Measurements from ENCODE around the gene ZNF619. TPM values are rescaled to one million over a fixed set of nuclear protein-coding genes. Genes with fewer than 3 reads are reported as not detected.
A peak's percentile ranks its signal among the peaks of the same experiment; 100 is the strongest.

ZNF619 gene
- total RNA-seq, 1 experiment from 2014 or later = 7.2 TPM

DNA sequence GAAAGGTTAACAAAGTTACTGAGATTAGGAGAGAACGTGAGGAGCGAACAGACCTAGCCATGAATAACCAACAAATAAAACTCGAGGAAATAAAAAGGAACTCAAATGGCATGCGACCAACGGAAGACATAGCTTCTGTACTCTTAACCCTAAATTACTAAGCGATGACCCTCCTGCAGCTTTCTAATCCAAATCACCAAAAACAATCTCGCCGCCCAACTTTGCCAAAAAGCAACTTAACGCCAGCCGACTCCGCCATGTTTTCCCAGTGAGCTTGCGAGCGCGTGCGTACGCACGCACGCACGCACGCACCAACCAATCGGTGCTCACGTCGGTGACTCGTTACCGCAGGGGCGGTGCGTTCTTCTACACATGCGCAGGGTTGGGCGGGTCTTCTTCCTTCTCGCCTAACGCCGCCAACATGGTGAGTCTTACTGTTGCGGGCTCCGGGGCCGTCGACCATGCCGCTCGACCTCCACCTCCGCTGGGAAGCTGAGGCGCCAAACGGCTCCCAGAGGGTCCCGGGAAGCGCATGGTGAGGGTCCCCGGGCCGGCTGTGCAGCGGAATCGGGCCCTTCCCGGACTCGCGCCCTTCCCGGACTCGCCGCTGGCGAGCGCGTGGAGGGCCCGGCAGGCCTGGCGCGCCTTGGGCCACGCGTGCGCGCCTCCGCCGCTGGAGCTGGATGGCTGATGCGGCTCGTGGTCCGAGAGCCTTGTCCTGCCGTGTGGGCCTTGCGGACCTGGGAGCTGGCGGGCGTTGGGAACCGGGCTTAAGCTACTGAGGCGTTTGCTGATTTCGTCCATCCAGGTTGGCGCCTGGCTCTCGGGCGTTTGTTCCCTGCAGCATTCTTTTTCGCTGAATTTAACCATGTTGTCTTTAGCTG lies 19.7 kb upstream of the ZNF619 start, which contains the start of gene RPL14 (continued):
- TF ChIP-seq, protein P1, sequence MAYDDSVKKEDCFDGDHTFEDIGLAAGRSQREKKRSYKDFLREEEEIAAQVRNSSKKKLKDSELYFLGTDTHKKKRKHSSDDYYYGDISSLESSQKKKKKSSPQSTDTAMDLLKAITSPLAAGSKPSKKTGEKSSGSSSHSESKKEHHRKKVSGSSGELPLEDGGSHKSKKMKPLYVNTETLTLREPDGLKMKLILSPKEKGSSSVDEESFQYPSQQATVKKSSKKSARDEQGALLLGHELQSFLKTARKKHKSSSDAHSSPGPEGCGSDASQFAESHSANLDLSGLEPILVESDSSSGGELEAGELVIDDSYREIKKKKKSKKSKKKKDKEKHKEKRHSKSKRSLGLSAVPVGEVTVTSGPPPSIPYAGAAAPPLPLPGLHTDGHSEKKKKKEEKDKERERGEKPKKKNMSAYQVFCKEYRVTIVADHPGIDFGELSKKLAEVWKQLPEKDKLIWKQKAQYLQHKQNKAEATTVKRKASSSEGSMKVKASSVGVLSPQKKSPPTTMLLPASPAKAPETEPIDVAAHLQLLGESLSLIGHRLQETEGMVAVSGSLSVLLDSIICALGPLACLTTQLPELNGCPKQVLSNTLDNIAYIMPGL (CRISPR knock-in tag; IDR thresholded peaks at IDR 0.05) = peak; percentile 82; the same call in 1 of the 2 replicates
- TF ChIP-seq, protein P2, sequence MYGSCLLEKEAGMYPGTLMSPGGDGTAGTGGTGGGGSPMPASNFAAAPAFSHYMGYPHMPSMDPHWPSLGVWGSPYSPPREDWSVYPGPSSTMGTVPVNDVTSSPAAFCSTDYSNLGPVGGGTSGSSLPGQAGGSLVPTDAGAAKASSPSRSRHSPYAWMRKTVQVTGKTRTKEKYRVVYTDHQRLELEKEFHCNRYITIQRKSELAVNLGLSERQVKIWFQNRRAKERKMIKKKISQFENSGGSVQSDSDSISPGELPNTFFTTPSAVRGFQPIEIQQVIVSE (CRISPR knock-in tag; IDR thresholded peaks at IDR 0.05; ENCODE audit: borderline replicate concordance) = no peak
- no peak for TF ChIP-seq MXD4 (CRISPR knock-in tag; IDR thresholded peaks at IDR 0.05; ENCODE audit: borderline replicate concordance)
- no peak for TF ChIP-seq ZNF263 (CRISPR knock-in tag; IDR thresholded peaks at IDR 0.05; ENCODE audit: low read depth)
- 0 out of 2 replicates have a peak, but pooled peaks have one; percentile 54 for TF ChIP-seq NFATC4 (CRISPR knock-in tag; IDR thresholded peaks at IDR 0.05)
- TF ChIP-seq SMAD4 (CRISPR knock-in tag; IDR thresholded peaks at IDR 0.05) = 0 out of 2 replicates have a peak, but pooled peaks have one; percentile 54
- TF ChIP-seq JAZF1 (CRISPR knock-in tag; IDR thresholded peaks at IDR 0.05) = no peak
- TF ChIP-seq, protein P3, sequence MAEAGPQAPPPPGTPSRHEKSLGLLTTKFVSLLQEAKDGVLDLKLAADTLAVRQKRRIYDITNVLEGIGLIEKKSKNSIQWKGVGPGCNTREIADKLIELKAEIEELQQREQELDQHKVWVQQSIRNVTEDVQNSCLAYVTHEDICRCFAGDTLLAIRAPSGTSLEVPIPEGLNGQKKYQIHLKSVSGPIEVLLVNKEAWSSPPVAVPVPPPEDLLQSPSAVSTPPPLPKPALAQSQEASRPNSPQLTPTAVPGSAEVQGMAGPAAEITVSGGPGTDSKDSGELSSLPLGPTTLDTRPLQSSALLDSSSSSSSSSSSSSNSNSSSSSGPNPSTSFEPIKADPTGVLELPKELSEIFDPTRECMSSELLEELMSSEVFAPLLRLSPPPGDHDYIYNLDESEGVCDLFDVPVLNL (CRISPR knock-in tag; IDR thresholded peaks at IDR 0.05; ENCODE audit: borderline replicate concordance, low read depth) = 0 out of 2 replicates have a peak, but pooled peaks have one; percentile 30
- TF ChIP-seq ATF1 (CRISPR knock-in tag; IDR thresholded peaks at IDR 0.05) = 0 out of 2 replicates have a peak, but pooled peaks have one; percentile 56
- peak; percentile 45; the same call in 1 of the 2 replicates for TF ChIP-seq ZNF232 (CRISPR knock-in tag; IDR thresholded peaks at IDR 0.05)
- TF ChIP-seq, protein P4, sequence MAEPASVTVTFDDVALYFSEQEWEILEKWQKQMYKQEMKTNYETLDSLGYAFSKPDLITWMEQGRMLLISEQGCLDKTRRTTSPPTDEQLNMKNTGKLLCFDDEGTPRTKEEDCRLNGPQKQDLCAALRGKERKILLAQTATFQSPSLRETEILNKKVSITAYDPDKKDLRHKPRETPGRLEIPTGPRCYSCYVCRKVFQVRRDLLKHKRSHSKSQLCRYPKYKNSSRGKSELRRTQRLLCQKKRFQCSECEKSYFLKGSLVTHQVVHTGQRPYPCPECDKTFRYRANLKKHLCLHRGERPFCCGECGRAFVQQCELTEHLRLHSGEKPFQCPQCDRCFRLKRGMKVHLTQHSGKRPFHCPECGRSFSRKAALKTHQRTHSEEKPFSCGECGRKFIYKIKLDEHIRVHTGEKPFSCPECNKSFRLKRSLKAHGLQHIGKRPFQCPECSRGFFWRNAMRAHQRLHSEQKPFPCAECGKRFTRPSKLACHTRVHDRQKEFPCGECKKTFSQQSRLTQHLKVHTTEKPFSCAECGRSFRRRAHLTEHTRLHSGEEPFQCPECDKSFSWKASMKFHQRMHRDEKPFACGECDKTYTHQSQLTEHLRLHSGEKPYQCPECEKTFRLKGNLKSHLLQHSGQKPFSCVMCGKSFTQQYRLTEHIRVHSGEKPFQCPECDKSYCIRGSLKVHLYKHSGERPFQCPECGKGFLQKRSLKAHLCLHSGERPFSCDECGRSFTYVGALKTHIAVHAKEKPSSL (CRISPR knock-in tag; conservative IDR thresholded peaks at IDR 0.05) = no peak
- TF ChIP-seq MYBL2 (CRISPR knock-in tag; IDR thresholded peaks at IDR 0.05) = peak; percentile 85; the same call in 1 of the 2 replicates

DNA sequence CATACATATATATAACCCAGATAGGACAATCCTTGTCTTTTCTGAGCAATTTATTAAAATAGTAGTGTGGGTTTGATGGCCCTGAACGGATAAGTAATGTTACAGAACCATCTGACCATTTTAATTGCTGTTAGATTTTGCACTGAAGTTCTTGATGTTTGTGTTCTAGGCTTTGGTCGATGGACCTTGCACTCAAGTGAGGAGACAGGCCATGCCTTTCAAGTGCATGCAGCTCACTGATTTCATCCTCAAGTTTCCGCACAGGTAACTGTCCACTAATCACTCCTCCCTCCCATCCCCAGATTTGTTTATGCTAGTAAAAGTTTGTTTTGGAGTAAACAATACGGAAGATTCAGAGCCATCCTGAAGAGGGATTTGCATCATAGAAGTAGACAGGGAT lies 18.4 kb upstream of the ZNF619 start:
- POLR2A ChIA-PET = no interaction called here
- no peak for ATAC-seq
- Mint-ChIP-seq H3K4me1 (peaks cover 16% of the 10 kb centered on the region), H3K4me3 (peak overlapping the region; percentile 96), H3K9me3 (no peaks in the 10 kb centered on the region), H3K36me3 (peaks cover 49% of the 10 kb centered on the region), H3K27me3 (ENCODE audit: low read depth) (no peaks in the 10 kb centered on the region), H3K27ac (peak overlapping the region; percentile 97)
- TF ChIP-seq RELA (CRISPR knock-in tag; IDR thresholded peaks at IDR 0.05; ENCODE audit: borderline replicate concordance) = no peak
- TF ChIP-seq, protein P5, sequence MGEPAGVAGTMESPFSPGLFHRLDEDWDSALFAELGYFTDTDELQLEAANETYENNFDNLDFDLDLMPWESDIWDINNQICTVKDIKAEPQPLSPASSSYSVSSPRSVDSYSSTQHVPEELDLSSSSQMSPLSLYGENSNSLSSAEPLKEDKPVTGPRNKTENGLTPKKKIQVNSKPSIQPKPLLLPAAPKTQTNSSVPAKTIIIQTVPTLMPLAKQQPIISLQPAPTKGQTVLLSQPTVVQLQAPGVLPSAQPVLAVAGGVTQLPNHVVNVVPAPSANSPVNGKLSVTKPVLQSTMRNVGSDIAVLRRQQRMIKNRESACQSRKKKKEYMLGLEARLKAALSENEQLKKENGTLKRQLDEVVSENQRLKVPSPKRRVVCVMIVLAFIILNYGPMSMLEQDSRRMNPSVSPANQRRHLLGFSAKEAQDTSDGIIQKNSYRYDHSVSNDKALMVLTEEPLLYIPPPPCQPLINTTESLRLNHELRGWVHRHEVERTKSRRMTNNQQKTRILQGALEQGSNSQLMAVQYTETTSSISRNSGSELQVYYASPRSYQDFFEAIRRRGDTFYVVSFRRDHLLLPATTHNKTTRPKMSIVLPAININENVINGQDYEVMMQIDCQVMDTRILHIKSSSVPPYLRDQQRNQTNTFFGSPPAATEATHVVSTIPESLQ (CRISPR knock-in tag; IDR thresholded peaks at IDR 0.05) = no peak
- TF ChIP-seq NFYB (CRISPR knock-in tag; conservative IDR thresholded peaks at IDR 0.05; ENCODE audit: low read depth) = no peak
- TF ChIP-seq, protein P6, sequence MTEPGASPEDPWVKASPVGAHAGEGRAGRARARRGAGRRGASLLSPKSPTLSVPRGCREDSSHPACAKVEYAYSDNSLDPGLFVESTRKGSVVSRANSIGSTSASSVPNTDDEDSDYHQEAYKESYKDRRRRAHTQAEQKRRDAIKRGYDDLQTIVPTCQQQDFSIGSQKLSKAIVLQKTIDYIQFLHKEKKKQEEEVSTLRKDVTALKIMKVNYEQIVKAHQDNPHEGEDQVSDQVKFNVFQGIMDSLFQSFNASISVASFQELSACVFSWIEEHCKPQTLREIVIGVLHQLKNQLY (CRISPR knock-in tag; IDR thresholded peaks at IDR 0.05) = no peak
- no peak for TF ChIP-seq OVOL2 (CRISPR knock-in tag; IDR thresholded peaks at IDR 0.05; ENCODE audit: borderline replicate concordance)
- no peak for TF ChIP-seq SMAD4 (CRISPR knock-in tag; IDR thresholded peaks at IDR 0.05)
- TF ChIP-seq, protein P2 (CRISPR knock-in tag; IDR thresholded peaks at IDR 0.05; ENCODE audit: borderline replicate concordance) = no peak
- TF ChIP-seq ZNF263 (CRISPR knock-in tag; IDR thresholded peaks at IDR 0.05; ENCODE audit: low read depth) = no peak
- TF ChIP-seq, protein P7, sequence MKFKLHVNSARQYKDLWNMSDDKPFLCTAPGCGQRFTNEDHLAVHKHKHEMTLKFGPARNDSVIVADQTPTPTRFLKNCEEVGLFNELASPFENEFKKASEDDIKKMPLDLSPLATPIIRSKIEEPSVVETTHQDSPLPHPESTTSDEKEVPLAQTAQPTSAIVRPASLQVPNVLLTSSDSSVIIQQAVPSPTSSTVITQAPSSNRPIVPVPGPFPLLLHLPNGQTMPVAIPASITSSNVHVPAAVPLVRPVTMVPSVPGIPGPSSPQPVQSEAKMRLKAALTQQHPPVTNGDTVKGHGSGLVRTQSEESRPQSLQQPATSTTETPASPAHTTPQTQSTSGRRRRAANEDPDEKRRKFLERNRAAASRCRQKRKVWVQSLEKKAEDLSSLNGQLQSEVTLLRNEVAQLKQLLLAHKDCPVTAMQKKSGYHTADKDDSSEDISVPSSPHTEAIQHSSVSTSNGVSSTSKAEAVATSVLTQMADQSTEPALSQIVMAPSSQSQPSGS (CRISPR knock-in tag; IDR thresholded peaks at IDR 0.05; ENCODE audit: borderline replicate concordance, low read depth) = no peak
- TF ChIP-seq, protein P8, sequence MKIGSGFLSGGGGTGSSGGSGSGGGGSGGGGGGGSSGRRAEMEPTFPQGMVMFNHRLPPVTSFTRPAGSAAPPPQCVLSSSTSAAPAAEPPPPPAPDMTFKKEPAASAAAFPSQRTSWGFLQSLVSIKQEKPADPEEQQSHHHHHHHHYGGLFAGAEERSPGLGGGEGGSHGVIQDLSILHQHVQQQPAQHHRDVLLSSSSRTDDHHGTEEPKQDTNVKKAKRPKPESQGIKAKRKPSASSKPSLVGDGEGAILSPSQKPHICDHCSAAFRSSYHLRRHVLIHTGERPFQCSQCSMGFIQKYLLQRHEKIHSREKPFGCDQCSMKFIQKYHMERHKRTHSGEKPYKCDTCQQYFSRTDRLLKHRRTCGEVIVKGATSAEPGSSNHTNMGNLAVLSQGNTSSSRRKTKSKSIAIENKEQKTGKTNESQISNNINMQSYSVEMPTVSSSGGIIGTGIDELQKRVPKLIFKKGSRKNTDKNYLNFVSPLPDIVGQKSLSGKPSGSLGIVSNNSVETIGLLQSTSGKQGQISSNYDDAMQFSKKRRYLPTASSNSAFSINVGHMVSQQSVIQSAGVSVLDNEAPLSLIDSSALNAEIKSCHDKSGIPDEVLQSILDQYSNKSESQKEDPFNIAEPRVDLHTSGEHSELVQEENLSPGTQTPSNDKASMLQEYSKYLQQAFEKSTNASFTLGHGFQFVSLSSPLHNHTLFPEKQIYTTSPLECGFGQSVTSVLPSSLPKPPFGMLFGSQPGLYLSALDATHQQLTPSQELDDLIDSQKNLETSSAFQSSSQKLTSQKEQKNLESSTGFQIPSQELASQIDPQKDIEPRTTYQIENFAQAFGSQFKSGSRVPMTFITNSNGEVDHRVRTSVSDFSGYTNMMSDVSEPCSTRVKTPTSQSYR (CRISPR knock-in tag; IDR thresholded peaks at IDR 0.05) = no peak
- no peak for DNase-seq (ENCODE audit: low spot score)
- CTCF ChIA-PET = interaction anchor here (1.1 to 1.4 kb wide), 2 partner anchors 47 to 150 kb away, joined by 3 read pairs; partner anchors contain the start of gene ZNF620

Measured in WTC11 (cell line).